Measurements from ENCODE around the gene CSMD2. TPM values are rescaled to one million over a fixed set of nuclear protein-coding genes. Genes with fewer than 3 reads are reported as not detected.

The CSMD2 gene
- total RNA-seq, 2 donors from 2014 or later, result 0.15 to 0.28 TPM

- ATAC-seq, result no peak
- intact Hi-C loops (cut with DNase I, micrococcal nuclease), result no loop called here
- DNase-seq, result no peak
Observed at GRCh38 chr1:33721301-33721815, 443.7 kb downstream of the CSMD2 start.

GRCh38 chr1:33719771-33720670, 445.0 kb downstream of the CSMD2 start:
- no peak for ATAC-seq
- intact Hi-C loops (cut with DNase I, micrococcal nuclease), result no loop called here
- DNase-seq, result no peak

GRCh38 chr1:33719326-33719725, 445.7 kb downstream of the CSMD2 start:
- ATAC-seq, result no peak
- intact Hi-C loops (cut with DNase I, micrococcal nuclease), result no loop called here
- DNase-seq, result no peak

- ATAC-seq, result no peak
- no peak for DNase-seq
- intact Hi-C loops (cut with DNase I, micrococcal nuclease), result no loop called here
Observed at GRCh38 chr1:33718186-33718585, 446.8 kb downstream of the CSMD2 start.

GRCh38 chr1:33716976-33717688, 447.9 kb downstream of the CSMD2 start:
- DNase-seq, result no peak
- no peak for ATAC-seq
- intact Hi-C loops (cut with DNase I, micrococcal nuclease), result no loop called here

- DNase-seq (no peak), ATAC-seq (no peak)
- intact Hi-C loops (cut with DNase I, micrococcal nuclease), result no loop called here
Observed at GRCh38 chr1:33715195-33715811, 449.7 kb downstream of the CSMD2 start.

- ATAC-seq (no peak), DNase-seq (no peak)
- intact Hi-C loops (cut with DNase I, micrococcal nuclease), result no loop called here
Observed at GRCh38 chr1:33714421-33714820, 450.6 kb downstream of the CSMD2 start.

- DNase-seq (no peak), ATAC-seq (no peak)
- intact Hi-C loops (cut with DNase I, micrococcal nuclease), result no loop called here
Observed at GRCh38 chr1:33713058-33713877, 451.8 kb downstream of the CSMD2 start.

GRCh38 chr1:33712186-33712585, 452.8 kb downstream of the CSMD2 start:
- intact Hi-C loops (cut with DNase I, micrococcal nuclease), result no loop called here
- ATAC-seq (no peak), DNase-seq (no peak)

- DNase-seq (no peak), ATAC-seq (no peak)
- intact Hi-C loops (cut with DNase I, micrococcal nuclease), result no loop called here
Observed at GRCh38 chr1:33711511-33711910, 453.5 kb downstream of the CSMD2 start.

GRCh38 chr1:33710967-33711366, 454.1 kb downstream of the CSMD2 start:
- intact Hi-C loops (cut with DNase I, micrococcal nuclease), result no loop called here
- no peak for ATAC-seq
- no peak for DNase-seq

GRCh38 chr1:33709783-33710718, 455.0 kb downstream of the CSMD2 start:
- ATAC-seq (no peak), DNase-seq (no peak)
- intact Hi-C loops (cut with DNase I, micrococcal nuclease), result no loop called here

- ATAC-seq (no peak), DNase-seq (no peak)
- intact Hi-C loops (cut with DNase I, micrococcal nuclease), result no loop called here
Observed at GRCh38 chr1:33709174-33709782, 455.8 kb downstream of the CSMD2 start.

- DNase-seq (no peak), ATAC-seq (no peak)
- intact Hi-C loops (cut with DNase I, micrococcal nuclease), result no loop called here
Observed at GRCh38 chr1:33706634-33707255, 458.3 kb downstream of the CSMD2 start.

GRCh38 chr1:33703464-33703863, 461.6 kb downstream of the CSMD2 start:
- no peak for ATAC-seq
- intact Hi-C loops (cut with DNase I, micrococcal nuclease), result no loop called here
- DNase-seq, result no peak

GRCh38 chr1:33698361-33699035, 466.5 kb downstream of the CSMD2 start:
- DNase-seq (no peak), ATAC-seq (no peak)
- intact Hi-C loops (cut with DNase I, micrococcal nuclease), result no loop called here

Data from left colon (tissue), 2 donors.